ENCODE data around the gene OR7E24. TPM values are rescaled to one million over a fixed set of nuclear protein-coding genes. Genes with fewer than 3 reads are reported as not detected.

Gene OR7E24
- not detected for total RNA-seq

DNA sequence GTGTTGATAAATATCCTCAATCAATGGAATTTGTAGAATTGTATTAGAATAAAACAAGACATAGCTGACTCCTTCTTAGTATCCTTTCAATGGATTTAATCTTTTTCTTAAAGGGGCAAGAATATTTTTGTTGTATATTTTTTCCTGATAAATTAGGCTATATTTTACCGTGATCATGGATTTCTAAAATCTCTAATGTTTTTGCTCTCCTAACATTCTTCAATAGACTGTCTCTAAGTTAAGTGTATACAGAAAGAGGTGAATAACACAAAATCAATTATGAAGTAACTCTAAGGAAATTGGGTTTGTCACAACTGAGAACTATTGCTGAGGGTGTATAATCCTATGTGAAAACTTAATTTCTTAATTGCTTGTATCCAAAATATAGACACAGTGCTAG, at the start of gene OR7E24:
Gene OR7E24, plus strand, starts transcription at position 301 of the 400 bp plus-strand sequence. CDS start 114 bp downstream, outside the sequence.
- TF ChIP-seq CTCF (IDR thresholded peaks at IDR 0.05; ENCODE audit: low read depth) = no peak

GRCh38 chr19:9205501-9206113, 45.1 kb upstream of the OR7E24 start:
- no peak for TF ChIP-seq CTCF (IDR thresholded peaks at IDR 0.05; ENCODE audit: low read depth)

DNA sequence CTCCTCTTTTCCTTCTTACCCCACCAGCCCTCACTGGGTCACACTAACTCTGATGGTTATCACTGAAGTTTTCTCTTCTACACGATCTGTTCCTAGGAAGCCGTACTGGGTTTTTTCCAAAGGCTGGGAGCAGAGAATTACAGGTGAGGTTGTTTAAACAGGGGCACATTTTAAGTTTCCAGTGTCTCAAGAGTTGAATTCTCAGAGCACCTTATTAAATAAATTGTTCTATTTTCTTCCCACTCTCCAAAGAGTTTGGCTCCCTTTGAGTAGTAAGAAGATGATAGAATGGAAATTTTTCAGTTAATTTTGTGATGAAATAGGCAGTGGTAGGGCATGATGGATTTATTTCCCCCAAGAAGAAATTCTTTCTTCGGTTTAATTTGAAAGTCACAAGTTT, 31.2 kb upstream of the OR7E24 start, which contains the start of gene OR7D4:
Gene OR7D4, minus strand, starts transcription at position 101 of the 400 bp plus-strand sequence. CDS start 4,752 bp downstream, outside the sequence.
- TF ChIP-seq CTCF (IDR thresholded peaks at IDR 0.05; ENCODE audit: low read depth) = no peak

DNA sequence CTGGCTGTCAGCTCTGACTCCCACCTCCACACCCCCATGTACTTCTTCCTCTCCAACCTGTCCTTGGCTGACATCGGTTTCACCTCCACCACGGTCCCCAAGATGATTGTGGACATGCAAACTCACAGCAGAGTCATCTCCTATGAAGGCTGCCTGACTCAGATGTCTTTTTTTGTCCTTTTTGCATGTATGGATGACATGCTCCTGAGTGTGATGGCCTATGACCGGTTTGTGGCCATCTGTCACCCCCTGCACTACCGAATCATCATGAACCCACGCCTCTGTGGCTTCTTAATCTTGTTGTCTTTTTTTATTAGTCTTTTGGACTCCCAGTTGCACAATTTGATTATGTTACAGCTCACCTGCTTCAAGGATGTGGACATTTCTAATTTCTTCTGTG, 506 bp downstream of the OR7E24 start:
- TF ChIP-seq CTCF (IDR thresholded peaks at IDR 0.05; ENCODE audit: low read depth) = no peak

DNA sequence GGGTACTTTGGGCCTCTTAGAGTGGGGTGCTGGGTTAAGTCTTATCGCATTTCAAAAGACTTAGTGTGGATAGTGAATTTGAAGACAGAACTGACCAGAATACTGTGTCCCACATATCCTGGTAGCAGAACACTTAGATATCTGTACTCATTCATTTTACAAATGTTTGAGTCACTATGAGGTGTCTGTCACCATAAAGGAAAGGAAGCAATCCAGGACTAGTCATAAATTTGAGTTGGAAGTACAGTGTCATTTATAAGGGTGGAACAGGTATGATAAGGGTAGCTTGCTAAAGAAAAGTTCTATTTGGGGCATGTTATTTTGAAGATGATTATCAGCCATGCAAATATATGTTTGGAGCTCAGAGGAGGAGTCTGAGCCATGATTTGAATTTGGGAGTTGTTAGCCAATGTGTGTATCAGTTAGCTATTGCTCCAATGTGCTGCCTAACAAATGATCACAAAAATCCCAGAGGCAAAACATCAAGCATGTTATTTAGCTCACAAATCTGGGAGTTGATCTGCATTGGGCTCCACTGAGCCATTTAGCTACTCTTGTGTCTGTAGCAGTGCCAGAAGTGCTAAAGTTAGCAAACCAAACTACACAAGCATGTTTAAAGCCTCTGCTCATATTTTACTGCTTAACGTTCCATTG, 38.6 kb downstream of the OR7E24 start:
- no peak for TF ChIP-seq CTCF (IDR thresholded peaks at IDR 0.05; ENCODE audit: low read depth)

DNA sequence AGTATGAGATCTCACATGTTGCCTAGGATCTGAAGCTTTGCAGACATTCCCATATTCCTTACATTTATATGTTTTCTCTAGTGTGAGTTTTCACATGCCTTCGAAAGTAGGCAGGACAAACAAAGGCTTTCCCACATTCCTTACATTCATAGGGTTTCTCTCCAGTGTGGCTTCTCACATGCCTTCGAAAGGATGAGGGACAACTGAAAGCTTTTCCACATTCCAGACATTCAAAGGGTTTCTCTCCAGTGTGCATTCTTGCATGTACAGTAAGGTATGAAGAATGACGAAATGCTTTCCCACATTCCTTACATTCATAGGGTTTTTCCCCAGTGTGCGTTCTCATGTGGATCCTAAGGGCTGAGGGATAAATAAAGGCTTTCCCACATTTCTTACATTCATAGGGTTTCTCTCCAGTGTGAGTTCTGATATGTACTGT, 44.7 kb downstream of the OR7E24 start:
- TF ChIP-seq CTCF (IDR thresholded peaks at IDR 0.05; ENCODE audit: low read depth) = no peak

- TF ChIP-seq CTCF (IDR thresholded peaks at IDR 0.05; ENCODE audit: low read depth) = no peak
Observed at GRCh38 chr19:9296336-9296735, 45.6 kb downstream of the OR7E24 start.

Other genes starting within 250 kb of the OR7E24 start
- gene MUC16, start 240.5 kb upstream of the OR7E24 start, total RNA-seq = 1 to 10 TPM in 1 of 4 donors, not detected in 3; 3.4 TPM
- gene OR1M1, start 163.9 kb upstream of the OR7E24 start, total RNA-seq = not detected
- not detected for gene OR7G2, start 143.5 kb upstream of the OR7E24 start, total RNA-seq
- not detected for gene OR7G1, start 135.2 kb upstream of the OR7E24 start, total RNA-seq
- not detected for gene OR7G3, start 124.0 kb upstream of the OR7E24 start, total RNA-seq
- gene ZNF317, start 110.5 kb upstream of the OR7E24 start, total RNA-seq = 10 to 100 TPM; 18.0 to 20.0 (median 18.6) TPM
- not detected for gene OR7D2, start 72.0 kb upstream of the OR7E24 start, total RNA-seq
- gene OR7D4, start 31.3 kb upstream of the OR7E24 start, total RNA-seq = not detected
- 10 to 100 TPM; 10.3 to 11.9 (median 11.4) TPM for gene ZNF699, start 58.9 kb downstream of the OR7E24 start, total RNA-seq
- 10 to 100 TPM; 15.1 to 30.3 (median 22.2) TPM for gene ZNF559, start 73.2 kb downstream of the OR7E24 start, total RNA-seq
- 1 to 10 TPM; 2.6 to 5.3 (median 3.4) TPM for gene ZNF177, start 112.1 kb downstream of the OR7E24 start, total RNA-seq
- 10 to 100 TPM; 19.6 to 41.6 (median 23.5) TPM for gene ZNF266, start 184.6 kb downstream of the OR7E24 start, total RNA-seq
- gene ZNF560, start 247.7 kb downstream of the OR7E24 start, total RNA-seq = not detected

All from subcutaneous adipose tissue (tissue), 4 donors.